WTC11 (cell line): ENCODE results near the gene SLC25A23. TPM values are rescaled to one million over a fixed set of nuclear protein-coding genes. Genes with fewer than 3 reads are reported as not detected.
"Not testable (repeated sequence)": the region's sequence is repeated elsewhere in the genome, so short reads cannot be mapped to it uniquely, and the experiment has no call there.

Experiments
- ATAC-seq: fragments of 200-7000 bp; cut with Tn5 transposase; 2 replicates; pipeline ENCODE4 v1.10.0; 2021; ENCODE audit warnings: mild to moderate bottlenecking, moderate library complexity
- Bru-seq: library from RNA; stranded (reverse); fragments of 400-500 nt; gene quantifications from one replicate; lab custom pipeline; 2021; lab: Mats Ljungman, UMichigan
- CTCF ChIA-PET: fragments of 300-600 bp; sonication (Branson Sonifier 250); formaldehyde crosslinking; loops from one replicate; lab custom pipeline; 2021; ENCODE audit warnings: antibody characterized with exemption; lab: Charles Lee
- POLR2A ChIA-PET: fragments of 350-600 bp; sonication (Branson Sonifier 250); formaldehyde crosslinking; loops from one replicate; lab custom pipeline; 2021; ENCODE audit warnings: antibody characterized with exemption; lab: Charles Lee
- DNase-seq: peaks from one replicate; pipeline ENCODE4 v3.0.0; 2021; ENCODE audit warnings: low spot score
- H3K27ac Mint-ChIP-seq: 2 replicates; pipeline ENCODE4 v1.8.0; 2021; ENCODE audit warnings: mixed read lengths
- H3K27me3 Mint-ChIP-seq: 2 replicates; pipeline ENCODE4 v1.8.0; 2021; ENCODE audit warnings: low read depth, mild to moderate bottlenecking, moderate library complexity, mixed read lengths
- H3K36me3 Mint-ChIP-seq: 2 replicates; pipeline ENCODE4 v1.8.0; 2021; ENCODE audit warnings: mixed read lengths
- H3K4me1 Mint-ChIP-seq: 2 replicates; pipeline ENCODE4 v1.8.0; 2022; ENCODE audit warnings: mixed read lengths
- H3K4me3 Mint-ChIP-seq: 2 replicates; pipeline ENCODE4 v1.8.0; 2021; ENCODE audit warnings: mild to moderate bottlenecking, moderate library complexity, mixed read lengths
- H3K9me3 Mint-ChIP-seq: 2 replicates; pipeline ENCODE4 v1.8.0; 2021; ENCODE audit warnings: mixed read lengths
- FOXK1 ChIP-seq: sonication (generic); formaldehyde crosslinking; IDR thresholded peaks from 2 replicates; pipeline ENCODE4 v1.8.0; 2022; ENCODE audit warnings: mild to moderate bottlenecking, moderate library complexity, missing genetic modification reagents
- GTF2I ChIP-seq: fragments of 250-450 bp; sonication (Bioruptor Pico); conservative IDR thresholded peaks from 2 replicates; pipeline ENCODE4 v1.4.0; 2021; ENCODE audit warnings: mild to moderate bottlenecking
- IRF2 ChIP-seq: sonication (generic); formaldehyde crosslinking; IDR thresholded peaks from 2 replicates; pipeline ENCODE4 v1.8.0; 2022; ENCODE audit warnings: low read depth, missing genetic modification reagents, borderline replicate concordance
- KAT7 ChIP-seq: sonication (generic); formaldehyde crosslinking; IDR thresholded peaks from 2 replicates; pipeline ENCODE4 v1.8.1; 2023; ENCODE audit warnings: missing genetic modification reagents, mild to moderate bottlenecking, borderline replicate concordance
- NFATC4 ChIP-seq: fragments of 250-450 bp; sonication (Bioruptor Pico); IDR thresholded peaks from 2 replicates; pipeline ENCODE4 v1.9.0; 2021; ENCODE audit warnings: mild to moderate bottlenecking
- NR3C1 ChIP-seq: sonication (generic); formaldehyde crosslinking; conservative IDR thresholded peaks from 2 replicates; pipeline ENCODE4 v1.8.1; 2023; ENCODE audit warnings: low read depth, mild to moderate bottlenecking, missing genetic modification reagents
- SOX15 ChIP-seq: fragments of 250-450 bp; sonication (Bioruptor Pico); IDR thresholded peaks from 2 replicates; pipeline ENCODE4 v1.9.0; 2021; ENCODE audit warnings: mild to moderate bottlenecking
- SP1 ChIP-seq: sonication (generic); formaldehyde crosslinking; conservative IDR thresholded peaks from 2 replicates; pipeline ENCODE4 v1.8.1; 2022; ENCODE audit warnings: missing genetic modification reagents
- long read RNA-seq, 3 experiments: library from RNA in 1 of 3; library from capped mRNA in 1 of 3; library from polyadenylated mRNA in 1 of 3; unstranded in 2 of 3; stranded (forward) in 1 of 3; transcript quantifications; one replicate each; pipeline ENCODE4 v2.0.0, GENCODE V29; 2021
- total RNA-seq: library from RNA; stranded (reverse); gene quantifications from 3 replicates; pipeline ENCODE4 v1.2.3, GENCODE V29; 2021
- TF ChIP-seq, protein P1 (sequence below): sonication (generic); formaldehyde crosslinking; IDR thresholded peaks from 2 replicates; pipeline ENCODE4 v1.8.1; 2022; ENCODE audit warnings: low read depth, missing genetic modification reagents, borderline replicate concordance
- TF ChIP-seq, protein P2 (sequence below): fragments of 250-450 bp; sonication (Bioruptor Pico); IDR thresholded peaks from 2 replicates; pipeline ENCODE4 v1.9.0; 2021; ENCODE audit warnings: moderate library complexity, mild to moderate bottlenecking, inconsistent platforms, borderline replicate concordance
- TF ChIP-seq, protein P3 (sequence below): sonication (generic); formaldehyde crosslinking; IDR thresholded peaks from 2 replicates; pipeline ENCODE4 v1.8.0; 2022; ENCODE audit warnings: mild to moderate bottlenecking, missing genetic modification reagents
- TF ChIP-seq, protein P4 (sequence below): sonication (generic); formaldehyde crosslinking; IDR thresholded peaks from 2 replicates; pipeline ENCODE4 v1.8.1; 2022; ENCODE audit warnings: mild to moderate bottlenecking, moderate library complexity, missing genetic modification reagents

The SLC25A23 gene
- total RNA-seq (63.6 to 69.1 TPM (median 63.7 TPM) in 3 replicates), Bru-seq, nascent RNA (percentile 51 among the genes with signal in this experiment)
- long read RNA-seq, experiment 1, transcript SLC25A23-202 (10 exons, 3,425 nt): major isoform, 168 of 331 reads
- long read RNA-seq, experiment 1, partial matches to known transcripts: 28 of 331 reads
- long read RNA-seq, experiment 1, other reads (novel, unspliced or antisense): 134 of 331 reads
- long read RNA-seq, experiment 2, transcript SLC25A23-202 (10 exons, 3,425 nt): major isoform, 17 of 74 reads
- long read RNA-seq, experiment 2, partial matches to known transcripts: 9 of 74 reads
- long read RNA-seq, experiment 2, other reads (novel, unspliced or antisense): 47 of 74 reads
- long read RNA-seq, experiment 3: 0 reads

DNA sequence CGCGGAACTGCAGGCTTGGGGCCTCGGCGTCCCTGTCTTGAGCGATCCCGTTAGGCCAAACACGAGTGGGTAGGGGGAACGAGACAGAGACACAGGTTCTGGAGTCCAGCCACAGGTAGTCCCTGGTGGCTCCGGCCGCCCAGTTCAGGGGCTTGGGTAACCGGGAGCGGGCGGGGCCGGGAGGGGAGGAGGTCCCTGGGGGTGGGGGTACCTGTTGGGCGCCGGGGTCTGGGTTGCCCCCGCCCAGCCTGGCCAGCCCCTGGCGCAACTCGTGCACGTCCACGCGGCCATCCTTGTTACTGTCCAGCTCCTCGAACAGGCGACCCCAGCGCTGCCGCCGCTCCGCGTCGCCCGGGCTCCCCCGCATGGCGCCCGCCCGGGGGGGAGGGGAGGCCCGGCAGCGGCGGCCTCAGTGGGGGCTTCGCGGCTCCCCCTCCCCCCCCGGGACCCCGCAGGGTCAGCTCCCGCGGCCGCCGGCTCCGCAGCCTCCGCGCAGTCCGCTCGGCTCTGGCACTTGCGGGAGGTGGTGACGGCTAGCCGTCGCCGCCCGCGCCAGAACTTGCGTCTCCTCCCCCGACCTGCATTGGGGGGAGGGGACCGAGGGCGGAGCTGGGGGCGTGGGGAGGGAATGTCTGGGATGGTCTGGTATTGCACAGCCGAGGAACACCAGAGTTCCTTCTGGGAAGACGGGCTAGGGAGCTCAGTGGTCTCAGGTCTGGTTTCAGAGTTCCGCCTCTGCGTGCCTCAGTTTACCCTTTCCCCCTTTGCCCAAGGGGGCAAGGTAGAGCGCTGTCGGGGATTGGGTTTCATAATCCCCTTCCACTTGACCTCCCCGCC is at the start of gene SLC25A23:
Gene SLC25A23 (minus strand): TSS at position 531 of the 837 bp plus-strand sequence. CDS start 164 bp downstream, at position 367.
- peaks cover 18% of the 10 kb centered on the region for H3K36me3 Mint-ChIP-seq
- ATAC-seq (peak; percentile 43), DNase-seq (peak; percentile 79)
- 0 out of 2 replicates have a peak, but pooled peaks cover 4% of the 10 kb centered on the region for H3K9me3 Mint-ChIP-seq
- ChIA-PET POLR2A (interaction anchor here (0.6 to 1.6 kb wide), 2 partner anchors 17 to 440 kb away, joined by 7 to 13 read pairs; no protein-coding TSS in a partner anchor), CTCF (interaction anchor here (1.3 to 1.9 kb wide), 2 partner anchors 17 to 35 kb away, joined by 4 to 10 read pairs; partner anchors contain the start of gene KHSRP)
- peak within 1 kb of the TSS; percentile 98 for H3K4me3 Mint-ChIP-seq
- peaks cover 13% of the 10 kb centered on the region for H3K27me3 Mint-ChIP-seq
- peaks cover 13% of the 10 kb centered on the region for H3K4me1 Mint-ChIP-seq
- TF ChIP-seq, protein P1, sequence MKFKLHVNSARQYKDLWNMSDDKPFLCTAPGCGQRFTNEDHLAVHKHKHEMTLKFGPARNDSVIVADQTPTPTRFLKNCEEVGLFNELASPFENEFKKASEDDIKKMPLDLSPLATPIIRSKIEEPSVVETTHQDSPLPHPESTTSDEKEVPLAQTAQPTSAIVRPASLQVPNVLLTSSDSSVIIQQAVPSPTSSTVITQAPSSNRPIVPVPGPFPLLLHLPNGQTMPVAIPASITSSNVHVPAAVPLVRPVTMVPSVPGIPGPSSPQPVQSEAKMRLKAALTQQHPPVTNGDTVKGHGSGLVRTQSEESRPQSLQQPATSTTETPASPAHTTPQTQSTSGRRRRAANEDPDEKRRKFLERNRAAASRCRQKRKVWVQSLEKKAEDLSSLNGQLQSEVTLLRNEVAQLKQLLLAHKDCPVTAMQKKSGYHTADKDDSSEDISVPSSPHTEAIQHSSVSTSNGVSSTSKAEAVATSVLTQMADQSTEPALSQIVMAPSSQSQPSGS (CRISPR knock-in tag): no peak
- TF ChIP-seq GTF2I (CRISPR knock-in tag) (no peak), SP1 (CRISPR knock-in tag) (peak; percentile 9; the same call in 1 of the 2 replicates)
- TF ChIP-seq, protein P2, sequence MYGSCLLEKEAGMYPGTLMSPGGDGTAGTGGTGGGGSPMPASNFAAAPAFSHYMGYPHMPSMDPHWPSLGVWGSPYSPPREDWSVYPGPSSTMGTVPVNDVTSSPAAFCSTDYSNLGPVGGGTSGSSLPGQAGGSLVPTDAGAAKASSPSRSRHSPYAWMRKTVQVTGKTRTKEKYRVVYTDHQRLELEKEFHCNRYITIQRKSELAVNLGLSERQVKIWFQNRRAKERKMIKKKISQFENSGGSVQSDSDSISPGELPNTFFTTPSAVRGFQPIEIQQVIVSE: no peak
- peak within 1 kb of the TSS; percentile 99 for H3K27ac Mint-ChIP-seq

DNA sequence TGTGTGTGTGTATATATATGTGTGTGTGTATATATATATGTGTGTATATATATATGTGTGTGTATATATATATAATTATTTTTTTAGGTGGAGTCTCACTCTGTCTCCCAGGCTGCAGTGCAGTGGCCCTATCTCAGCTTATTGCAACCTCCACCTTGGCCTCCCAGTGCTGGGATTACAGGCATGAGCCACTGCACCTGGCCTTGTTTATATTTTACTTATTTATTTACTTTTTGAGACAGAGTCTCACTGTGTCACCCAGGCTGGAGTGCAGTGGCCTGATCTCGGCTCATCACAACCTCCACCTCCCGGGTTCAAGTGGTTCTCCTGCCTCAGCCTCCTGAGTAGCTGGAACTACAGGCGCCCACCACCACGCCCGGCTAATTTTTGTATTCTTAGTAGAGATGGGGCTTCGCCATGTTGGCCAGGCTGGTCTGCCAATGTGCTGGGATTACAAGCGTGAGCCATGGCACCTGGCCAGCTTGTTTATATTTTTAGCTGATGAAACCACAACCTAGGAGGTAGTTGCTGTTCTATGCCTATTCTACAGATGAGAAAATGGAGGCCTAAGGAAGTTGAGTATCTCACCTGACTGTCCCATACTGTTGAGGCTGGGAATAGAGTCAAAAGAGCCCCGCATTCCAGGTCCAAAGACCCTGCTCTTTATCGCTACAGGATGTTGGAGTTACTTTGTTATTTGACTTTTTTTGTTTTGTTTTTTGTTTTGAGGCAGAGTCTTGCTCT is 48.6 kb upstream of the SLC25A23 start:
- H3K9me3 Mint-ChIP-seq, H3K4me1 Mint-ChIP-seq, POLR2A ChIA-PET, H3K27ac Mint-ChIP-seq, CTCF ChIA-PET, H3K36me3 Mint-ChIP-seq, H3K27me3 Mint-ChIP-seq, ATAC-seq, DNase-seq, H3K4me3 Mint-ChIP-seq: not testable (repeated sequence)

DNA sequence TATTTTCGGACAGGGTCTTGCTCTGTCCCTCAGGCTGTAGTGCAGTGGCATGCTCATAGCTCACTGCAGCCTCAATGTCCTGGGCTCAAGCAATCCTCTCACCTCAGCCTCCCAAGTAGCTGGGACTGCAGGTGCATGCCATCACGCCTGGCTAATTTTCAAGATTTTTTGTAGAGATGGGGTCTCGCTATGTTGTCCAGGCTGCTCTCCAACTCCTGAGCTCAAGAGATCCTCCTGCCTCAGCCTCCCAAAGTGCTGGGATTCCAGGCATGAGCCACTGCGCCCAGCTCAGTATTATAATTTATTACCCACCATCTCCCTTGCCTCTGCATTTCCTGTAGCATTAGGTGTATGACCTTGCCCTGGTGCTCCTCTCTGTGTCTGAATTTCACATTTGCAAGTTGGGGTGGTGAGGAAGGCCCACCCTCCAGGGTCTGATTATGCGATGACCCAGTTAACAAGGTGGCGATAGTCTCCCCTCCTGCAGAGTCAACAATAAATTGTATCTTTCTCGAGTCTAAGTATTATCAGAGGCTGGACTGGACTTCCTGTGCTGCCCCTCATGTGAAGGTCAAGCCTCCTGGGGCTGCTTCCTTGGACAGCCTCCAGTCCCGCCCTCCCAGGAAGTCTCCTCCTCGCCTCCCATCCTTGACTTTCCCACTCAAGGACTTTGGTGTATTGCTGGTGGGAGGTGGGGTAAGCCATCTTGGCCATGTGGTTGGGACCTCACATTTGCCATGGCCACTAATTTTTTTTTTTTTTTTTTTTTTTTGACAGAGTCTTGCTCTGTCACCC is 44.0 kb upstream of the SLC25A23 start:
- ATAC-seq (no peak), DNase-seq (no peak)
- Mint-ChIP-seq H3K36me3 (no peaks in the 10 kb centered on the region), H3K4me3 (peak overlapping the region; percentile 32), H3K9me3 (no peaks in the 10 kb centered on the region), H3K27ac (no peak overlapping the region), H3K27me3 (peaks cover 31% of the 10 kb centered on the region), H3K4me1 (peaks cover 6% of the 10 kb centered on the region)
- POLR2A ChIA-PET: interaction anchor here (0.7 kb wide), 1 partner anchor 1126 kb away, joined by 8 read pairs; the partner anchor contains the start of genes PET100 and XAB2
- TF ChIP-seq NFATC4 (CRISPR knock-in tag): no peak
- no peak for TF ChIP-seq KAT7
- TF ChIP-seq FOXK1 (CRISPR knock-in tag): no peak
- no peak for TF ChIP-seq IRF2 (CRISPR knock-in tag)
- TF ChIP-seq SOX15 (CRISPR knock-in tag): no peak
- TF ChIP-seq, protein P3, sequence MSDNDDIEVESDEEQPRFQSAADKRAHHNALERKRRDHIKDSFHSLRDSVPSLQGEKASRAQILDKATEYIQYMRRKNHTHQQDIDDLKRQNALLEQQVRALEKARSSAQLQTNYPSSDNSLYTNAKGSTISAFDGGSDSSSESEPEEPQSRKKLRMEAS (CRISPR knock-in tag): no peak
- no peak for TF ChIP-seq NR3C1
- TF ChIP-seq, protein P4, sequence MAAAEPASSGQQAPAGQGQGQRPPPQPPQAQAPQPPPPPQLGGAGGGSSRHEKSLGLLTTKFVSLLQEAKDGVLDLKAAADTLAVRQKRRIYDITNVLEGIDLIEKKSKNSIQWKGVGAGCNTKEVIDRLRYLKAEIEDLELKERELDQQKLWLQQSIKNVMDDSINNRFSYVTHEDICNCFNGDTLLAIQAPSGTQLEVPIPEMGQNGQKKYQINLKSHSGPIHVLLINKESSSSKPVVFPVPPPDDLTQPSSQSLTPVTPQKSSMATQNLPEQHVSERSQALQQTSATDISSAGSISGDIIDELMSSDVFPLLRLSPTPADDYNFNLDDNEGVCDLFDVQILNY (CRISPR knock-in tag): no peak
- CTCF ChIA-PET: interaction anchor here (0.7 to 1.8 kb wide), 5 partner anchors 13 to 360 kb away, joined by 3 to 7 read pairs (median 5); partner anchors contain the start of gene DENND1C
